ENCODE measurements around the gene PLAC8L1. TPM values are rescaled to one million over a fixed set of nuclear protein-coding genes. Genes with fewer than 3 reads are reported as not detected.
"Not testable (repeated sequence)": the region's sequence is repeated elsewhere in the genome, so short reads cannot be mapped to it uniquely, and the experiment has no call there.

PLAC8L1 gene
- not detected in 2 replicates for total RNA-seq

GRCh38 chr5:146105477-146105876, at the start of gene PLAC8L1:
Gene PLAC8L1, minus strand, starts transcription at chr5:146105577. Its CDS starts 1,266 bp downstream, at chr5:146104311.
- no peak for DNase-seq

GRCh38 chr5:146151970-146152369, 46.6 kb upstream of the PLAC8L1 start:
- no peak for DNase-seq

GRCh38 chr5:146137967-146138403, 32.6 kb upstream of the PLAC8L1 start:
- no peak for DNase-seq

- DNase-seq = peak; percentile 54
Observed at GRCh38 chr5:146130440-146131045, 25.2 kb upstream of the PLAC8L1 start.

- no peak for DNase-seq
Observed at GRCh38 chr5:146126068-146126467, 20.7 kb upstream of the PLAC8L1 start.

- DNase-seq = no peak
Observed at GRCh38 chr5:146124580-146124979, 19.2 kb upstream of the PLAC8L1 start.

- not testable (repeated sequence) for DNase-seq
Observed at GRCh38 chr5:146121451-146121850, 16.1 kb upstream of the PLAC8L1 start.

- DNase-seq = no peak
Observed at GRCh38 chr5:146118322-146118721, 12.9 kb upstream of the PLAC8L1 start.

- not testable (repeated sequence) for DNase-seq
Observed at GRCh38 chr5:146117216-146117615, 11.8 kb upstream of the PLAC8L1 start.

GRCh38 chr5:146116361-146116760, 11.0 kb upstream of the PLAC8L1 start:
- DNase-seq = no peak

- no peak for DNase-seq
Observed at GRCh38 chr5:146112476-146112875, 7.1 kb upstream of the PLAC8L1 start.

- DNase-seq = peak; percentile 28
Observed at GRCh38 chr5:146111409-146111808, 6.0 kb upstream of the PLAC8L1 start.

- DNase-seq = no peak
Observed at GRCh38 chr5:146109379-146109778, 4.0 kb upstream of the PLAC8L1 start.

- DNase-seq = not testable (repeated sequence)
Observed at GRCh38 chr5:146108870-146109269, 3.5 kb upstream of the PLAC8L1 start.

- DNase-seq = no peak
Observed at GRCh38 chr5:146107901-146108300, 2.5 kb upstream of the PLAC8L1 start.

GRCh38 chr5:146103594-146103993, 1.8 kb downstream of the PLAC8L1 start:
- DNase-seq = no peak

GRCh38 chr5:146101646-146102045, 3.7 kb downstream of the PLAC8L1 start:
- DNase-seq = no peak

- no peak for DNase-seq
Observed at GRCh38 chr5:146098047-146098446, 7.3 kb downstream of the PLAC8L1 start.

- no peak for DNase-seq
Observed at GRCh38 chr5:146091881-146092280, 13.5 kb downstream of the PLAC8L1 start.

GRCh38 chr5:146089287-146089686, 16.1 kb downstream of the PLAC8L1 start:
- no peak for DNase-seq

- no peak for DNase-seq
Observed at GRCh38 chr5:146088098-146088497, 17.3 kb downstream of the PLAC8L1 start.

- no peak for DNase-seq
Observed at GRCh38 chr5:146084376-146084775, 21.0 kb downstream of the PLAC8L1 start.

- DNase-seq = no peak
Observed at GRCh38 chr5:146082798-146083197, 22.6 kb downstream of the PLAC8L1 start.

GRCh38 chr5:146081556-146081955, 23.8 kb downstream of the PLAC8L1 start:
- DNase-seq = no peak
